Esophagus muscularis mucosa (tissue), 3 donors: ENCODE data around the gene BNC2.

Experiments
- POLR2A ChIP-seq: fragments of 450-650 bp; IDR thresholded peaks from one replicate; pipeline ENCODE4 v1.6.1; 2017; ENCODE audit warnings: antibody characterized with exemption, moderate library complexity, mild to moderate bottlenecking, low read depth
- POLR2AphosphoS5 ChIP-seq, 2 donors: sonication (generic); formaldehyde crosslinking; IDR thresholded peaks; one replicate each; pipeline ENCODE4 v1.6.1; 2017; ENCODE audit warnings: antibody characterized with exemption in 2 of 2
- TF ChIP-seq, protein P1 (sequence below), 3 experiments: fragments of 200-600 bp in 2 of 3; fragments of 450-650 bp in 1 of 3; sonication (generic) in 2 of 3; IDR thresholded peaks; one replicate each; pipeline ENCODE4 v1.5.1; 2017 to 2019; ENCODE audit warnings: antibody characterized with exemption in 3 of 3, mild to moderate bottlenecking in 2 of 3, moderate library complexity in 1 of 3

DNA sequence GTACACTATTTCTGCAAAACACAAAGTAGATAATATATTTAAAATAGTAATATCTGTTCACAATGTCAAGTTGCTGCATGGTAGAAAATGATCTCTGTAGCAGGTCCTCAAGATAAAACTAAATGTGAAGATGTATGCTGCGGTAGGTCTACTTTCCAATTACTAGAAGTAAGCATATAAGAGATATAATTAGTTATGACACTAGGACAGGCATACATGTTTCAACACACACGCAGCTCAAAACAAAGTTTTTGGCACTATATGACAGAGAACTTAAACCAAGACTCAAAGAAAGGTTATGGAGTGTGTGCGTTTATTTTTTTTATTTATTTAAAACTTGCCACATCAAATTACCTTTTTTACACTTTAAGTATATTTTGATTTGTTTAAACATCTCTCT, 23.5 kb downstream of the BNC2 start:
- TF ChIP-seq, protein P1, sequence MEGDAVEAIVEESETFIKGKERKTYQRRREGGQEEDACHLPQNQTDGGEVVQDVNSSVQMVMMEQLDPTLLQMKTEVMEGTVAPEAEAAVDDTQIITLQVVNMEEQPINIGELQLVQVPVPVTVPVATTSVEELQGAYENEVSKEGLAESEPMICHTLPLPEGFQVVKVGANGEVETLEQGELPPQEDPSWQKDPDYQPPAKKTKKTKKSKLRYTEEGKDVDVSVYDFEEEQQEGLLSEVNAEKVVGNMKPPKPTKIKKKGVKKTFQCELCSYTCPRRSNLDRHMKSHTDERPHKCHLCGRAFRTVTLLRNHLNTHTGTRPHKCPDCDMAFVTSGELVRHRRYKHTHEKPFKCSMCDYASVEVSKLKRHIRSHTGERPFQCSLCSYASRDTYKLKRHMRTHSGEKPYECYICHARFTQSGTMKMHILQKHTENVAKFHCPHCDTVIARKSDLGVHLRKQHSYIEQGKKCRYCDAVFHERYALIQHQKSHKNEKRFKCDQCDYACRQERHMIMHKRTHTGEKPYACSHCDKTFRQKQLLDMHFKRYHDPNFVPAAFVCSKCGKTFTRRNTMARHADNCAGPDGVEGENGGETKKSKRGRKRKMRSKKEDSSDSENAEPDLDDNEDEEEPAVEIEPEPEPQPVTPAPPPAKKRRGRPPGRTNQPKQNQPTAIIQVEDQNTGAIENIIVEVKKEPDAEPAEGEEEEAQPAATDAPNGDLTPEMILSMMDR (IDR thresholded peaks at IDR 0.05): no peak
- no peak for TF ChIP-seq POLR2A
- no peak for TF ChIP-seq POLR2AphosphoS5 (IDR thresholded peaks at IDR 0.05)
